Measurements from ENCODE around the gene GRK6. TPM values are rescaled to one million over a fixed set of nuclear protein-coding genes. Genes with fewer than 3 reads are reported as not detected.
A peak's percentile ranks its signal among the peaks of the same experiment; 100 is the strongest.

Gene GRK6
- total and polyA plus RNA-seq, 8 donors = 7.2 to 14.5 (median 11.4) TPM

- peak in 2 of 6 donors; percentile 37 to 57 for DNase-seq
- intact Hi-C loops (cut with DNase I) = loop anchor here in 2 of 3 donors (5.0 to 10.0 kb wide), 3 partner anchors 42 to 135 kb away; partner anchors contain the start of genes F12 (in 1 of the 2) and MXD3 (in 1 of the 2)
- Histone ChIP-seq H3K4me3 (no peak overlapping the region), H3K27me3 (no peaks in the 10 kb centered on the region), H3K36me3 (no peaks in the 10 kb centered on the region), H3K9me3 (no peaks in the 10 kb centered on the region), H3K27ac (no peak overlapping the region), H3K4me1 (peaks cover 8 to 18% (median 13%) of the 10 kb centered on the region in 3 donors)
- 73 to 78% methylated on average over 18 of the region's 18 CpGs for whole genome bisulfite sequencing, 2 donors
- FAIRE-seq = no peak
- TF ChIP-seq CTCF (IDR thresholded peaks at IDR 0.05) = no peak
- ATAC-seq = no peak
Observed at GRCh38 chr5:177449140-177450061, 22.9 kb downstream of the GRK6 start.

- Histone ChIP-seq H3K36me3 (no peaks in the 10 kb centered on the region), H3K9me3 (no peaks in the 10 kb centered on the region), H3K4me1 (peaks cover 8 to 18% (median 13%) of the 10 kb centered on the region in 3 donors), H3K27me3 (no peaks in the 10 kb centered on the region), H3K4me3 (no peak overlapping the region), H3K27ac (no peak overlapping the region)
- DNase-seq (peak in 1 of 6 donors; percentile 15), FAIRE-seq (no peak), ATAC-seq (no peak)
- intact Hi-C loops (cut with DNase I) = loop anchor here in 2 of 3 donors (5.0 to 10.0 kb wide), 3 partner anchors 44 to 136 kb away; partner anchors contain the start of genes F12 (in 1 of the 2) and MXD3 (in 1 of the 2)
- TF ChIP-seq CTCF (IDR thresholded peaks at IDR 0.05) = no peak
- WGBS, 2 donors = 82 to 85% methylated on average over 9 to 10 of the region's 10 CpGs
Observed at GRCh38 chr5:177450667-177451424, 24.4 kb downstream of the GRK6 start.

DNA sequence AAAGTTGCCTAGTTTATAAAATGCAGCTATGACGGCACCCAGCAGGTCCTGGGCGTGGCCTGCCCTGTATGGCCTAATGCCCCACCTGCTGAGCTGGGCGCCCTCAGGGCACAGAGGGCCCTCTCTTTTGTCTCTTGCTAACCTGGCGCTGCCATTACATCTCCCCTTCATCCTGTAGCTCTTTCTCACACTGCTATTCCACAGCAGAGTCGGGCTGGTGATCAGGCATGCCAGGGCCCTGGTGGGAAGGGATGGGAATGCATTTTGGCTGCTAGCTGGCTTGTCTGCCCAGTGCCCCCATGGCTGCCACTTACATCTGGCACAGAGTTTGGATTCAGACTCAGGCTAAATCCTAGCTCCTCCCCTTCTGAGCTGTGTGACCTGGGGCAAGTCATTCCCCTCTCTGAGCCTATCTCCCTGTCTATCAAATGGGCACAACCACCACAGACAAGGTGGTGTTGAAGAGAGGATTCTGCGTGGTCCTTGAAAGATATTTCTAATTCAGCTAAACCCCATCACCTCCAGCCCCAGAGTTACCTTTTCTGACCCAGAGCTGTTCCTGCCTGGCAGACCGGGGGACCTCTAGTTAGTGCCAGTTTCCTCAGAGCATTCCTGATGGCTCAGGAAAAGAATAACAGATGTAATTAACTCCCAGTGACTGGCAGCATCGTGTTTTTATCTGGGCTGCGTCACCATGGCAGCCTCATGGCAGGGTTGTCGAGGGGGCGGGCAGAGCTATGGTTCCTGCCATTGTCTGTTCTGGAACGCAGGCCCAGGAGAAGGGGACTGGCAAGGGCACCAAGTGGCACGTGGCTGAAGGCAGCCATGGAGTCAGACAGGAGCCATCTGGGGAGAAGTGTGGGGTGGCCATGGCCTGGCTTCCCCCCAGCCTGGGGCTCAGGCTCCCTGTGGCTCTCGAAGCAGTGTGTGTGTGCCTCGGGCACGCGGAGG, 26.5 kb downstream of the GRK6 start:
- DNase-seq (peak in 1 of 6 donors; percentile 75), FAIRE-seq (no peak), ATAC-seq (no peak)
- WGBS, 2 donors = 82 to 87% methylated on average over 17 of the region's 17 CpGs
- Histone ChIP-seq H3K27me3 (no peaks in the 10 kb centered on the region), H3K27ac (no peak overlapping the region), H3K36me3 (no peaks in the 10 kb centered on the region), H3K4me3 (no peak overlapping the region), H3K9me3 (no peaks in the 10 kb centered on the region), H3K4me1 (peaks cover 4 to 16% (median 10%) of the 10 kb centered on the region in 3 donors)
- intact Hi-C loops (cut with DNase I) = loop anchor here in 2 of 3 donors (5.0 to 10.0 kb wide), 3 partner anchors 46 to 138 kb away; partner anchors contain the start of genes F12 (in 1 of the 2) and MXD3 (in 1 of the 2)
- TF ChIP-seq CTCF (IDR thresholded peaks at IDR 0.05) = no peak

- H3K27me3 ChIP-seq = no peaks in the 10 kb centered on the region
- ATAC-seq (peak in 1 of 4 donors; percentile 7), FAIRE-seq (no peak), DNase-seq (no peak)
- H3K9me3 ChIP-seq = no peaks in the 10 kb centered on the region
- peak overlapping the region in 2 of 4 donors; percentile 70 to 80 for H3K27ac ChIP-seq
- 14 to 15% methylated on average over 28 to 31 of the region's 31 CpGs for WGBS, 2 donors
- intact Hi-C loops (cut with DNase I) = loop anchor here in 2 of 3 donors (5.0 to 10.0 kb wide), 3 partner anchors 47 to 139 kb away; partner anchors contain the start of genes F12 (in 1 of the 2) and MXD3 (in 1 of the 2)
- peak overlapping the region in 3 of 4 donors; percentile 63 to 69 (median 63) for H3K4me3 ChIP-seq
- H3K36me3 ChIP-seq = no peaks in the 10 kb centered on the region
- peaks cover 4 to 12% (median 5%) of the 10 kb centered on the region in 3 donors for H3K4me1 ChIP-seq
- no peak for TF ChIP-seq CTCF (IDR thresholded peaks at IDR 0.05)
Observed at GRCh38 chr5:177453852-177454396, 27.4 kb downstream of the GRK6 start.
